ENCODE data around the gene CRYGN.

Gene CRYGN

DNA sequence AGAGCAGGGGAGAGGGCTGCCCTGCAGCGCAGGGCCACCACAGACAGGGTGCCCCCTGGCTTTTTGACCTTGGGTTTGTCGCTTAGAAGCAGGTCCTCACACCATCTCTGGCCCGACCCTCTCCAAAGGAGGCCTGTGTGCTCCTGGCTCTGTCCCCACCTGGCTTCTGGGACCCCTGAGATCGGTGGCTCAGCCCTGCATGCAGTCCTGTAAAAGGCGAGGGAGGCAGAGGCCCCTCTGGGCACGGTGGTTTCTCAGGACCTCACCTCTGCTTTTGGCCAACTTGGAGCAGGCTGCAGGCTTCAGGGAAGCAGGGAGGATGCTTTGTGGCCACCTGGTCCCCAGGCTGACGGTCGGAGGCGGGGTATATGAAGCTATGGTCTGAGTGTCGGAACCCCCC, 51.5 kb downstream of the CRYGN start:
- Histone ChIP-seq H3K9me3 (ENCODE audit: control insufficient read depth in 5 of 5, low read length in 5 of 5) (peaks cover 0 to 7% (median 0%) of the 10 kb centered on the region in 5 donors), H3K4me1 (ENCODE audit: control insufficient read depth in 5 of 5, insufficient read depth in 5 of 5, low read length in 5 of 5) (peaks cover 0 to 14% (median 10%) of the 10 kb centered on the region in 5 donors), H3K9ac (ENCODE audit: low read length in 5 of 5) (no peak overlapping the region), H3K36me3 (ENCODE audit: control insufficient read depth in 5 of 5, insufficient read depth in 5 of 5, low read length in 5 of 5) (peaks cover 0 to 2% (median 0%) of the 10 kb centered on the region in 5 donors), H3K27ac (ENCODE audit: low read depth, low read length) (no peak overlapping the region), H3K4me3 (ENCODE audit: low read depth in 1 of 5, low read length in 5 of 5) (no peak overlapping the region), H3K27me3 (ENCODE audit: control insufficient read depth in 5 of 5, insufficient read depth in 4 of 5, low read length in 5 of 5) (peaks cover 0 to 17% (median 0%) of the 10 kb centered on the region in 5 donors)

DNA sequence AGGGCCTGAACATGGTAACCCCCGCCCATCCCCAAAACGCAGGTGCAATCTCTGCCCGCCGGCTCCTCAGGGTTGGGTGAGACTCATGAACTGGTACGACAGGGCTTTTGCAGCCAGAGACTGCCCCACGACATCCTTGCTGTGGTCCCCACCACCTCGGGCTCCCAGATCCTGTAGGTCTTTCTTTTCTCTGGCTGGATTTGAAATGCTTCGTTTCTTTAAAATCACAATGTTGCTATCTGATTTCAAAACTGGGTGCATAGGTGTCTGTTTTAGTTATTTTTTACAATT, 52.0 kb downstream of the CRYGN start:
- no peak overlapping the region for H3K27ac ChIP-seq (ENCODE audit: low read depth, low read length)
- H3K4me3 ChIP-seq (ENCODE audit: low read depth in 1 of 5, low read length in 5 of 5) = no peak overlapping the region
- H3K27me3 ChIP-seq (ENCODE audit: control insufficient read depth in 5 of 5, insufficient read depth in 4 of 5, low read length in 5 of 5) = peaks cover 0 to 15% (median 0%) of the 10 kb centered on the region in 5 donors
- H3K4me1 ChIP-seq (ENCODE audit: control insufficient read depth in 5 of 5, insufficient read depth in 5 of 5, low read length in 5 of 5) = peaks cover 0 to 14% (median 10%) of the 10 kb centered on the region in 5 donors
- peaks cover 0 to 2% (median 0%) of the 10 kb centered on the region in 5 donors for H3K36me3 ChIP-seq (ENCODE audit: control insufficient read depth in 5 of 5, insufficient read depth in 5 of 5, low read length in 5 of 5)
- H3K9ac ChIP-seq (ENCODE audit: low read length in 5 of 5) = no peak overlapping the region
- peaks cover 0 to 7% (median 0%) of the 10 kb centered on the region in 5 donors for H3K9me3 ChIP-seq (ENCODE audit: control insufficient read depth in 5 of 5, low read length in 5 of 5)

DNA sequence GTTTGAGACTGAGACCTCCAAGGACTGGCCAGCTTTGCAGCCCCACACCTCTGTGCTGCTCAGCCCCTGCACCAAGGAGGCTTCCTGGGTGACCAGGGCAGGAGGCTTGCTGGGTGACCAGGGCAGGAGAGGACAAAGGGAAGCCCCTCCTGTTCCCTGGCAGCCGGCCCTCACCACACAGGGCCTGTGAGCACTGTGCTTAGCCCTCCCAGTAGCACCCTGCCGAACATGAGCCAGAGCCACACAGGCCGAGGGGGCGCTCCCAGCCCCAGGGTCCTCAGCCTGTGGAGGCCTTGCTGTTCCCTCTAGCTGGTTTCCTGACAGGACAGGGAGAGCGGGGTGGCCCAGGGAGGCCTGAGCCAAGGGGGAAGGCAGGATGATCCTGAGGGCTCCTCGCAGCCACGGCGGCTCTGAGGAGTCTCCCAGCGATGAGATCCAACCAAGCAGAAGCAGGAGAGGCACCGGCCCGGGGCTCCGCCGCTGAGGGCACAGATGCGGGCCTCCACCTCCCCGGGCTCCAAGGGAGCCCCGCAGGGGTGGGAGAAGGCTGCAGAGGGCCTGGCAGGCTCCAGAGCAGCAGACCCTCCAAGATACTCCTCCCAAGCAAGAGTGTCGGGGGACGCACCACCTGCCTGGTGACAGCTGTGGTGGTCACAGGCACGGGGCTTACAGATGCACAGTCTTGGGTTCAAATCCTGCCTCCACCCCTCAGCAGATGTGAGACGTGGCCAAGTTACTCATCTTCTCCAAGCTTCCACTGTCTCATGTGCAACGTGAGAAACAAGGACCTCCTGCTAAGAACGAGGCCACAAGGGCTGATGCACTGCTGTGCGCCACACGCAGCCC, 52.6 kb downstream of the CRYGN start:
- Histone ChIP-seq H3K27ac (ENCODE audit: low read depth, low read length) (no peak overlapping the region), H3K4me3 (ENCODE audit: low read depth in 1 of 5, low read length in 5 of 5) (no peak overlapping the region), H3K4me1 (ENCODE audit: control insufficient read depth in 5 of 5, insufficient read depth in 5 of 5, low read length in 5 of 5) (peaks cover 0 to 14% (median 10%) of the 10 kb centered on the region in 5 donors), H3K36me3 (ENCODE audit: control insufficient read depth in 5 of 5, insufficient read depth in 5 of 5, low read length in 5 of 5) (peaks cover 0 to 2% (median 0%) of the 10 kb centered on the region in 5 donors), H3K27me3 (ENCODE audit: control insufficient read depth in 5 of 5, insufficient read depth in 4 of 5, low read length in 5 of 5) (peaks cover 3 to 19% (median 4%) of the 10 kb centered on the region in 5 donors), H3K9me3 (ENCODE audit: control insufficient read depth in 5 of 5, low read length in 5 of 5) (peaks cover 0 to 7% (median 0%) of the 10 kb centered on the region in 5 donors), H3K9ac (ENCODE audit: low read length in 5 of 5) (no peak overlapping the region)

DNA sequence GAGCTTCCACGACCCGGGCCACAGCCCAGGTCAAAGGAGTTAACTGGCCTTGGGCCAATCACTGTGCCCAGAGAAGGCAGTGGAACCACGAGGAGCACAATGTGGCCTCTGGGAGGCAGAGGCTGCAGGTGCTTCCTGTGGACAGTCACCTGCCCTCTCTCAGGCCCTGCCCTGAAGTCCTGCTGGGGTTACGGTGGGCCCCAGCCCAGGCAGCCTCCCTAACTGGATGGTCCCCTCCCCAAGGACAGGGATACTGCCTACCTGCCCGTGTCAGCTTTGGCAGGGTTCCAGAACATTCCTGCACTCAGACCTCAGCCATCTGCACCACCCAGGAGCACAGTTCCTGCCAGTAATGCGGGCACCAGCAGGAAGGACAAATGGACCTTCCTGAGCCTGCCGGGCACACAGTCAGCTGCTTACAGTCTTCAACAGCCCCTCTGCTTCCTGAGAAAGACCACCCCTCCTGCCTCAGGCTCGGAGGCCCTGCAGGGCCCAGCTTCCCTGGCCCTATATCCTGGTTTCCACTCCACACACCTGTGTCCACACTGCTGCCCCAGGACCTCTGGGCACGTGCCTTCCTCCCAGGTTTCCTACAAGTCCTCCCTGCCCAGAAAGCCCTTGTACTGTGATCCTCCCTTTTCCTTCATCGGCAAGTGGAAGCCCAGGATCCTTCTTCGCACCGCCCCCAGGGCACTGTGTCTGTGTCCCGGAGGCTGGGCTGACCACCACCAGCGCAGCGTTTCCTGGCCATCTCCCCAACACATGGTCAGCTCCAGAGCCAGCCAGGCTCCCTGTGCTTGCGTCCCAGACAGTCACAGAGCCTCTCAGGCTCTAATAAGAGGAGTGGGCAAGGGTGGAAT, 53.4 kb downstream of the CRYGN start:
- H3K4me1 ChIP-seq (ENCODE audit: control insufficient read depth in 5 of 5, insufficient read depth in 5 of 5, low read length in 5 of 5) = peaks cover 0 to 22% (median 17%) of the 10 kb centered on the region in 5 donors
- H3K36me3 ChIP-seq (ENCODE audit: control insufficient read depth in 5 of 5, insufficient read depth in 5 of 5, low read length in 5 of 5) = peaks cover 0 to 2% (median 0%) of the 10 kb centered on the region in 5 donors
- peaks cover 0 to 7% (median 0%) of the 10 kb centered on the region in 5 donors for H3K9me3 ChIP-seq (ENCODE audit: control insufficient read depth in 5 of 5, low read length in 5 of 5)
- H3K27me3 ChIP-seq (ENCODE audit: control insufficient read depth in 5 of 5, insufficient read depth in 4 of 5, low read length in 5 of 5) = peaks cover 4 to 27% (median 12%) of the 10 kb centered on the region in 5 donors
- no peak overlapping the region for H3K27ac ChIP-seq (ENCODE audit: low read depth, low read length)
- no peak overlapping the region for H3K9ac ChIP-seq (ENCODE audit: low read length in 5 of 5)
- H3K4me3 ChIP-seq (ENCODE audit: low read depth in 1 of 5, low read length in 5 of 5) = no peak overlapping the region

DNA sequence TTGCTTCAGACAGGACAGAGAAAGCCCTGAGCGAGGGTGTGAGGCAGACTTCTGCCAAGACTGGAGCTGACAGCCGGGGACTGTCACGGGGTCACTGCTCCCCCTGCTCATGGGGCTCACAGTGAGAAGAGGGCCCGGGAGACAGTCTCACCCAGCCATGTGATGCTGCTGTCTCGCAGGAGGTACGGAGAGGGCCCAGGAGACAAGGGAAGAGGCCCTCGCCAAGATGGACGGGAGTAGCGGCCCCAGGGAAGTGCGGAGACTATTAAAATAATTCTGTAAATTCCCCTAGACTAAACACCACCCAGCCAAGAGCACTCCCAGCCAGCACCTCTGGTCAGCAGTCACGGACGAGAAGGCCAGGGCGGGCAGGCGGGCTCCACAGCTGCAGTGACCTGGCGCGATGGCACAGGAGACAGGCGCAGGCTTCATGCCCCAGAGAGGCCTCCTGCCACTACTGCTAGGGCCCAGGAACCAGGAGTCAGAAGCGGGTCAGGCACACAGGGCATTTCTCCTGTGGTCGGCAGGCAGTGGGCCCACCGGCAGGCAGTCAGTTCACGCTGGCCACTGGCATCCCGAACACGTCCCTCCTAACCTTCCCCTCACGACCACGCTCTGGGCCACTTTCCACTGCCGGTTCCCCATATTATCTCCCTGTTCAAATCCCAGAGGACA, 54.2 kb downstream of the CRYGN start:
- Histone ChIP-seq H3K9me3 (ENCODE audit: control insufficient read depth in 5 of 5, low read length in 5 of 5) (peaks cover 0 to 7% (median 0%) of the 10 kb centered on the region in 5 donors), H3K4me1 (ENCODE audit: control insufficient read depth in 5 of 5, insufficient read depth in 5 of 5, low read length in 5 of 5) (peaks cover 0 to 29% (median 17%) of the 10 kb centered on the region in 5 donors), H3K27me3 (ENCODE audit: control insufficient read depth in 5 of 5, insufficient read depth in 4 of 5, low read length in 5 of 5) (peaks cover 4 to 22% (median 13%) of the 10 kb centered on the region in 5 donors), H3K9ac (ENCODE audit: low read length in 5 of 5) (no peak overlapping the region), H3K4me3 (ENCODE audit: low read depth in 1 of 5, low read length in 5 of 5) (no peak overlapping the region), H3K27ac (ENCODE audit: low read depth, low read length) (no peak overlapping the region), H3K36me3 (ENCODE audit: control insufficient read depth in 5 of 5, insufficient read depth in 5 of 5, low read length in 5 of 5) (peaks cover 0 to 2% (median 0%) of the 10 kb centered on the region in 5 donors)

DNA sequence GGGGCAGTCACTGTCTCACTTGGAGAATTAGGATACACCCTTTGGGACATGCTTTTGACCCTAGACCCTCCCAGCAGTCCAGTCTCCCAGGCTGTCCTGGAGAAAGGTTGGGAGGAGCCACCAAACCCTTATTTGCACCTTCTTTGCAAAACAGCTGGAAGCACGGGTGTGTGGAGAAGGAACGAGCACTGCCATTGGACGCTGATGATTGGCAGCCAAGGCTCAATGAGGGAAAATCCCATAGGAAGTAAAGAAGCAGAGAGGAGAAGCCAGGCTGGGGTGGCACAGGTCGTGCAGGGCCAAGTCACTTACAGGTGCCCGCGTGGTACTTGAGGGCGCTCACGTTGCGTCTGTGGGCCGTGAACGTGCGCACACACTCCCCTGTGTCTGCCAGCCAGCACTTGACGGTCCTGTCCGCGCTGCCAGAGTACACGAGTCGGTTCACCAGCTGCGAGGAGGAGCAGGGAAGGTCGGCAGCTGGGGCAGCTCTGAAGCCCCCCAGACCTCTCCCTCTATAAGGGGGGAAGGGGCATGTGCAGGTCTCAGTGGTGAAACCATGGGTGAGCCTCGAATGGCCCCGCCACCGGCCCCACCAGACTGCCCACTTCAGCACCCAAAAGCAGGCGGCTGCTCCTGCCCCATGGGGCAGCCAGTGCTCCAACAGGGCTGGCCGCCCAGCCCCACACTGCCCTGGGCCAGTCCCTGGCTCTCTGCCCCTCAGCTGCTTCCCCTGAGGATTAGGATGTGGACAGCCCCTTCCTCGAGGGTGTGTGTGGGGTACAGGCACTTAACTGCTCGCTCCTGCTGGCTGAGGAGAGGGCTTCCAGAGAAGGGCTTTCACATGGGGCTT, 54.9 kb downstream of the CRYGN start:
- Histone ChIP-seq H3K27me3 (ENCODE audit: control insufficient read depth in 5 of 5, insufficient read depth in 4 of 5, low read length in 5 of 5) (peaks cover 4 to 19% (median 13%) of the 10 kb centered on the region in 5 donors), H3K4me3 (ENCODE audit: low read depth in 1 of 5, low read length in 5 of 5) (no peak overlapping the region), H3K9me3 (ENCODE audit: control insufficient read depth in 5 of 5, low read length in 5 of 5) (peaks cover 0 to 7% (median 0%) of the 10 kb centered on the region in 5 donors), H3K36me3 (ENCODE audit: control insufficient read depth in 5 of 5, insufficient read depth in 5 of 5, low read length in 5 of 5) (peaks cover 0 to 2% (median 0%) of the 10 kb centered on the region in 5 donors), H3K9ac (ENCODE audit: low read length in 5 of 5) (no peak overlapping the region), H3K4me1 (ENCODE audit: control insufficient read depth in 5 of 5, insufficient read depth in 5 of 5, low read length in 5 of 5) (peaks cover 0 to 29% (median 17%) of the 10 kb centered on the region in 5 donors), H3K27ac (ENCODE audit: low read depth, low read length) (no peak overlapping the region)

DNA sequence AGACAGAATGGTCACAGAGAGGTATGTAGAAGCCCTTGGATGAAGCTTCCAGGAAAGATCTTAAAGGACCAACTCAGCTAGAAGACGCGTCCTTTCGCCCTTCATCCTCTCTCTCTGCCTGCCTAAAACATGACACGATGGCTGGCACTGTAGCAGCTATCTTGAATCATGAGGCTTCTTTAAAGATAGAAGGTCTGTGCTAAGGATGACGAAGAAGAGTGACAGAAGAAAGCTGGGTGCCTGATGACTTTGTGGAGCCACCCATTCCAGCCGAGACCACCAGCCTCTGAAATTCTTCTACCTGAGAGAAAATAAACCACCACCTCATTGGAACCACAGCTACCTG, 55.6 kb downstream of the CRYGN start:
- peaks cover 4 to 17% (median 13%) of the 10 kb centered on the region in 5 donors for H3K27me3 ChIP-seq (ENCODE audit: control insufficient read depth in 5 of 5, insufficient read depth in 4 of 5, low read length in 5 of 5)

DNA sequence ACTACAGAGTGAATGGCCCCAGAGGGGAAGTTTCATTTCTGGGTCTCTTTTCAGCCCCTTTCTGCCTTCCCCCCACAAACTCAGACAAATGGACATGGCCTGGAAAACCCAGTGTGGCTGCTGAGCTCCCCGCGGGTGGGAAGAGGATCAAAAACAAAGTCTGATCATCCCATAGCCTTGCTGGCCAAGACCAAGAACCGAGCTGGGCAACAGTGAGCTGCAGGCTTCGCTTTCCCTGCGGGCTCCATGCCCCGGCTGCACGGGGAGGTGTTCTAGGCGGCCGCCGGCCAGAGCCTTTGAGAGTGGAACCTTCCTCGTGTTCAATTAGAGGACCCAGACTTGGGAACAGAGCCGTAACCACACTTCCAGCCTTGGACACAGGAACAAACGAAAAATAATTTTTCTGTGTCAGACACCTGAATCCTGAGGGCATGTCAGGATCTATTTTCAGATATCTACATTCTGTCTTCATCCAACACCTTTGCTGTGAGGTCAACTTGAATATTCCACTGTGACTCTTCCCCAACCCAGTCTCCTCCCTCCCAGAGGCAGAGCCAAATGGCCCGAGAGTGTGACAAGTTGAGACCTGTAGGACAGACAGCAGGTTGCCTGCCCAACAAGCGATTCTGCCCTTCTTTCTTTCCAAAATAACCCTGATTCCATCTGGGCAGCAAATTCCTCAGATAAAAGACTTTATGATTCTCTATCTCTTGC, 56.1 kb downstream of the CRYGN start:
- no peak overlapping the region for H3K9ac ChIP-seq (ENCODE audit: low read length in 5 of 5)
- no peak overlapping the region for H3K4me3 ChIP-seq (ENCODE audit: low read depth in 1 of 5, low read length in 5 of 5)
- peaks cover 0 to 7% (median 0%) of the 10 kb centered on the region in 5 donors for H3K9me3 ChIP-seq (ENCODE audit: control insufficient read depth in 5 of 5, low read length in 5 of 5)
- peaks cover 0 to 11% (median 6%) of the 10 kb centered on the region in 5 donors for H3K36me3 ChIP-seq (ENCODE audit: control insufficient read depth in 5 of 5, insufficient read depth in 5 of 5, low read length in 5 of 5)
- no peak overlapping the region for H3K27ac ChIP-seq (ENCODE audit: low read depth, low read length)
- peaks cover 4 to 17% (median 13%) of the 10 kb centered on the region in 5 donors for H3K27me3 ChIP-seq (ENCODE audit: control insufficient read depth in 5 of 5, insufficient read depth in 4 of 5, low read length in 5 of 5)
- peaks cover 0 to 29% (median 17%) of the 10 kb centered on the region in 5 donors for H3K4me1 ChIP-seq (ENCODE audit: control insufficient read depth in 5 of 5, insufficient read depth in 5 of 5, low read length in 5 of 5)

More for the DNA sequence above, 55.6 kb downstream of the CRYGN start:
- Histone ChIP-seq H3K9me3 (ENCODE audit: control insufficient read depth in 5 of 5, low read length in 5 of 5) (peaks cover 0 to 7% (median 0%) of the 10 kb centered on the region in 5 donors), H3K36me3 (ENCODE audit: control insufficient read depth in 5 of 5, insufficient read depth in 5 of 5, low read length in 5 of 5) (peaks cover 0 to 7% (median 3%) of the 10 kb centered on the region in 5 donors), H3K4me3 (ENCODE audit: low read depth in 1 of 5, low read length in 5 of 5) (no peak overlapping the region), H3K4me1 (ENCODE audit: control insufficient read depth in 5 of 5, insufficient read depth in 5 of 5, low read length in 5 of 5) (peaks cover 0 to 29% (median 17%) of the 10 kb centered on the region in 5 donors), H3K27ac (ENCODE audit: low read depth, low read length) (no peak overlapping the region), H3K9ac (ENCODE audit: low read length in 5 of 5) (no peak overlapping the region)
